CD4-positive, alpha-beta memory T cell (primary cell): Measurements from ENCODE around the gene DIP2B. TPM values are rescaled to one million over a fixed set of nuclear protein-coding genes. Genes with fewer than 3 reads are reported as not detected.
A peak's percentile ranks its signal among the peaks of the same experiment; 100 is the strongest.

Source experiments
- CTCF ChIA-PET: fragments of 350-600 bp; sonication (Branson Sonifier 250); formaldehyde crosslinking; loops from one replicate; lab custom pipeline; 2021; ENCODE audit warnings: inconsistent platforms; ENCODE audit not compliant: partially characterized antibody; lab: Charles Lee
- POLR2A ChIA-PET: fragments of 350-600 bp; sonication (Branson Sonifier 250); formaldehyde crosslinking; loops from one replicate; lab custom pipeline; 2021; ENCODE audit not compliant: partially characterized antibody; lab: Charles Lee
- DNase-seq, 5 donors: peaks; one replicate each; pipeline versions ENCODE4 v3.0.0 to v3.0.0-alpha.2; 2020 to 2022; ENCODE audit warnings: mixed read lengths in 1 of 5
- H3K27ac ChIP-seq: one replicate; pipeline ENCODE4 v1.7.0; 2013; ENCODE audit warnings: low read depth, low read length
- H3K27me3 ChIP-seq: 2 replicates; pipeline ENCODE4 v1.7.0; 2013; ENCODE audit warnings: mild to moderate bottlenecking, low read length, moderate library complexity; ENCODE audit not compliant: insufficient read depth
- H3K36me3 ChIP-seq: 2 replicates; pipeline ENCODE4 v1.7.0; 2013; ENCODE audit warnings: mild to moderate bottlenecking, low read length, moderate library complexity; ENCODE audit not compliant: insufficient read depth
- H3K4me1 ChIP-seq: 2 replicates; pipeline ENCODE4 v1.7.0; 2013; ENCODE audit warnings: mild to moderate bottlenecking, low read length, moderate library complexity; ENCODE audit not compliant: insufficient read depth
- H3K4me3 ChIP-seq, 2 donors: one replicate each; pipeline ENCODE4 v1.7.0; 2013; ENCODE audit warnings: low read length in 2 of 2, mild to moderate bottlenecking in 1 of 2
- H3K9me3 ChIP-seq, 2 donors: one replicate each; pipeline ENCODE4 v1.7.0; 2013; ENCODE audit warnings: low read length in 2 of 2, control low read depth in 1 of 2; ENCODE audit not compliant: control insufficient read depth in 1 of 2
- H3K27ac Mint-ChIP-seq, 7 donors: one replicate each; pipeline ENCODE4 v1.8.0; 2020 to 2021; ENCODE audit warnings: mixed read lengths in 7 of 7, mild to moderate bottlenecking in 6 of 7, inconsistent platforms in 3 of 7, moderate library complexity in 3 of 7
- H3K27me3 Mint-ChIP-seq, 2 donors: one replicate each; pipeline ENCODE4 v1.8.0; 2020 to 2021; ENCODE audit warnings: mixed read lengths in 2 of 2
- H3K36me3 Mint-ChIP-seq, 2 donors: one replicate each; pipeline ENCODE4 v1.8.0; 2020 to 2021; ENCODE audit warnings: mixed read lengths in 2 of 2, inconsistent platforms in 1 of 2, mild to moderate bottlenecking in 1 of 2
- H3K4me1 Mint-ChIP-seq, 4 donors: one replicate each; pipeline ENCODE4 v1.8.0; 2020 to 2021; ENCODE audit warnings: mixed read lengths in 4 of 4, mild to moderate bottlenecking in 1 of 4
- H3K4me3 Mint-ChIP-seq, 8 donors: one replicate each; pipeline ENCODE4 v1.8.0; 2020 to 2021; ENCODE audit warnings: mixed read lengths in 8 of 8, mild to moderate bottlenecking in 7 of 8, moderate library complexity in 6 of 8, inconsistent platforms in 3 of 8
- H3K9me3 Mint-ChIP-seq, 8 donors: one replicate each; pipeline ENCODE4 v1.8.0; 2020 to 2021; ENCODE audit warnings: mixed read lengths in 8 of 8, mild to moderate bottlenecking in 5 of 8, inconsistent platforms in 3 of 8, moderate library complexity in 1 of 8
- intact Hi-C: fragments of 100-400 bp; cut with micrococcal nuclease; formaldehyde crosslinking; loops from one replicate; pipeline ENCODE4 v1.15.1; 2023
- polyA plus RNA-seq, 2 donors: library from polyadenylated mRNA; unstranded; fragments of 300-500 nt; fragmentation: Illumina TruSeq; gene quantifications; one replicate each; pipeline ENCODE4 v1.2.3, GENCODE V29; 2021
- total RNA-seq, 2 experiments: library from RNA; stranded (reverse); gene quantifications; one replicate each; pipeline ENCODE4 v1.2.3, GENCODE V29; 2021

DIP2B gene
- total and polyA plus RNA-seq, 4 experiments from 2014 or later, result 3.8 to 29.1 (median 20.0) TPM

DNA sequence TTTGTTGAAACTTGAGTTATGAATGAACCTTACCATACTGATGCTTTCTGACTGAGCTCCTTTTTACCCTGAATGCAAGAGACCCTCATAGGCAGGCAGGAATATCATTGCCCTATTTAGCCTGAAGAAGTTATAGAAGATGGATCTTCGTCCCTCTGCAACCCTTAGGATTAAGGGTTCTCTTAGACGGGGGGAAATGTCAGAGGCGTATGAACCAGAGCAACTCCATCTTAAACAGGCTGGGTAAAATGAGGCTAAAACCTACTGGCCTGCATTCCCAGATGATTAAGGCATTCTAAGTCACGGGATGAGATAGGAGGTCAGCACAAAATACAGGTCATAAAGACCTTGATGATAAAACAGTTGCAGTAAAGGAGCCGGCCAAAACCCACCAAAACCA is 266.6 kb downstream of the DIP2B start:
- H3K4me1 Mint-ChIP-seq, result peaks cover 21 to 36% (median 26%) of the 10 kb centered on the region in 4 donors
- POLR2A ChIA-PET, result no interaction called here

DNA sequence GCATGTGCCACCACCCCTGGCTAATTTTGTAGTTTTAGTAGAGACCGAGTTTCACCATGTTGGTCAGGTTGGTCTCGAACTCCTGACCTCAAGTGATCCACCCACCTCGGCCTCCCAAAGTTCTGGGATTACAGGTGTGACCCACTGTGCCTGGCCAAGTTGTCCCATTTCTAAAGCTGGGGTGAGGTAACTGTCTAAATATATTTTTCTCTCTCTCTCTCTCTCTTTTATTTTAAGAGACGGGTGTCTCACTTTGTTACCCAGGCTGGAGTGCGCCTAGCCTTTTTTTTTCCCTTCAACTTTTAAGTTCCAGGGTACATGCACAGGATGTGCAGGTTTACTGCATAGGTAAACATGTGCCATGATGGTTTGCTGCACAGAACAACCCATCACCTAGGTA is 267.7 kb downstream of the DIP2B start:
- Mint-ChIP-seq H3K9me3 (no peaks in the 10 kb centered on the region), H3K27ac (no peak overlapping the region), H3K27me3 (no peaks in the 10 kb centered on the region), H3K36me3 (peaks cover 23 to 25% of the 10 kb centered on the region in 2 donors), H3K4me1 (peaks cover 22 to 36% (median 28%) of the 10 kb centered on the region in 4 donors), H3K4me3 (no peak overlapping the region)
- no peak for DNase-seq
- intact Hi-C loops, result no loop called here
- Histone ChIP-seq H3K4me1 (peaks cover 13% of the 10 kb centered on the region), H3K27me3 (no peaks in the 10 kb centered on the region), H3K27ac (no peak overlapping the region), H3K4me3 (no peak overlapping the region), H3K9me3 (no peaks in the 10 kb centered on the region), H3K36me3 (peaks cover 3% of the 10 kb centered on the region)
- POLR2A ChIA-PET, result no interaction called here
- CTCF ChIA-PET, result no interaction called here

More for the DNA sequence above, 266.6 kb downstream of the DIP2B start:
- intact Hi-C loops, result no loop called here
- Histone ChIP-seq H3K4me3 (no peak overlapping the region), H3K9me3 (no peaks in the 10 kb centered on the region), H3K27ac (no peak overlapping the region), H3K36me3 (peaks cover 3% of the 10 kb centered on the region), H3K27me3 (no peaks in the 10 kb centered on the region), H3K4me1 (peaks cover 13% of the 10 kb centered on the region)
- Mint-ChIP-seq H3K27ac (peak overlapping the region in 1 of 7 donors; percentile 70), H3K9me3 (no peaks in the 10 kb centered on the region), H3K36me3 (peaks cover 23 to 24% of the 10 kb centered on the region in 2 donors), H3K27me3 (no peaks in the 10 kb centered on the region), H3K4me3 (no peak overlapping the region)
- CTCF ChIA-PET, result no interaction called here
- no peak for DNase-seq

DNA sequence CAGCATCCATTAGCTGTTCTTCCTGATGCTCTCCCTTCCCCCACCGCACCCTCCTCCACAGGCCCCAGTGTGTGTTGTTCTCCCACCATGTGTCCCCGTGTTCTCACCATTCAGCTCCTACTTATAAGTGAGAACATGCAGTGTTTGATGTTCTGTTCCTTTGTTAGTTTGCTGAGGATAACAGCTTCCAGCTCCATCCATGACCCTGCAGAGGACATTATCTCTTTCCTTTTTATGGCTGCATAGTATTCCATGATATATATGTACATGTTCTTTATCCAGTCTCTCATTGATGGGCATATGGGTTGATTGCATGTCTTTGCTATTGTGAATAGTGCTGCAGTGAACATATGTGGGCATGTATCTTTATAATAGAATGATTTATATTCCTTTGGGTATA is 268.1 kb downstream of the DIP2B start:
- no peak overlapping the region for H3K4me3 ChIP-seq
- Mint-ChIP-seq H3K27me3 (no peaks in the 10 kb centered on the region), H3K4me1 (peaks cover 22 to 37% (median 29%) of the 10 kb centered on the region in 4 donors), H3K36me3 (peaks cover 23 to 25% of the 10 kb centered on the region in 2 donors), H3K9me3 (no peaks in the 10 kb centered on the region), H3K4me3 (peak overlapping the region in 1 of 8 donors; percentile 21), H3K27ac (peak overlapping the region in 1 of 7 donors; percentile 65)
- POLR2A ChIA-PET, result interaction anchor here (1.3 kb wide), 1 partner anchor 8 kb away, joined by 4 read pairs; no protein-coding TSS in a partner anchor
- H3K27ac ChIP-seq, result no peak overlapping the region
- CTCF ChIA-PET, result no interaction called here
- H3K9me3 ChIP-seq, result no peaks in the 10 kb centered on the region
- intact Hi-C loops, result no loop called here
- H3K27me3 ChIP-seq, result no peaks in the 10 kb centered on the region
- peaks cover 3% of the 10 kb centered on the region for H3K36me3 ChIP-seq
- DNase-seq, result no peak
- peaks cover 12% of the 10 kb centered on the region for H3K4me1 ChIP-seq

DNA sequence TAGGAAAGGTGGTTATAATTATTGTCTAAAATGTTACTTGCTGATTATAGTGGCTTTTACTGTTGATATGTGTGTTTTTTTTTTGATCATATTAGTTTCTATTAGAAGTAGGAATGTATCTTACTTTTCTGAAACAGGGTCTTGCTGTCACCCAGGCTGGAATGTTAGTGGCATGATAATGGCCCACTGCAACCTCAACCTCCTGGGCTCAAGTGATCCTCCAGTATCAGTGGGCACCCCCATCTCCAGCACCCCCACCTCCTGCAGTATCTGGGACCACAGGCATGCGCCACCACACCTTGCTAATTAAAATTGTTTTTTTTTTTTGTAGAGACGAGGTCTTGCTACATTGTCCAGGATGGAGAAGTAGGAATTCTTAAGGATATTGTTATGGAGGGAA is 270.5 kb downstream of the DIP2B start:
- Histone ChIP-seq H3K9me3 (no peaks in the 10 kb centered on the region), H3K27ac (no peak overlapping the region), H3K36me3 (peaks cover 3% of the 10 kb centered on the region), H3K4me1 (peaks cover 9% of the 10 kb centered on the region), H3K4me3 (no peak overlapping the region), H3K27me3 (no peaks in the 10 kb centered on the region)
- intact Hi-C loops, result no loop called here
- ChIA-PET POLR2A (no interaction called here), CTCF (interaction anchor here (1.1 to 2.1 kb wide), 2 partner anchors 10 to 44 kb away, joined by 3 to 19 read pairs; no protein-coding TSS in a partner anchor)
- DNase-seq, result no peak
- Mint-ChIP-seq H3K9me3 (no peaks in the 10 kb centered on the region), H3K4me3 (peak overlapping the region in 1 of 8 donors; percentile 50), H3K36me3 (peaks cover 23 to 28% of the 10 kb centered on the region in 2 donors), H3K27me3 (no peaks in the 10 kb centered on the region), H3K4me1 (peaks cover 23 to 38% (median 32%) of the 10 kb centered on the region in 4 donors), H3K27ac (peak overlapping the region in 1 of 7 donors; percentile 24)

DNA sequence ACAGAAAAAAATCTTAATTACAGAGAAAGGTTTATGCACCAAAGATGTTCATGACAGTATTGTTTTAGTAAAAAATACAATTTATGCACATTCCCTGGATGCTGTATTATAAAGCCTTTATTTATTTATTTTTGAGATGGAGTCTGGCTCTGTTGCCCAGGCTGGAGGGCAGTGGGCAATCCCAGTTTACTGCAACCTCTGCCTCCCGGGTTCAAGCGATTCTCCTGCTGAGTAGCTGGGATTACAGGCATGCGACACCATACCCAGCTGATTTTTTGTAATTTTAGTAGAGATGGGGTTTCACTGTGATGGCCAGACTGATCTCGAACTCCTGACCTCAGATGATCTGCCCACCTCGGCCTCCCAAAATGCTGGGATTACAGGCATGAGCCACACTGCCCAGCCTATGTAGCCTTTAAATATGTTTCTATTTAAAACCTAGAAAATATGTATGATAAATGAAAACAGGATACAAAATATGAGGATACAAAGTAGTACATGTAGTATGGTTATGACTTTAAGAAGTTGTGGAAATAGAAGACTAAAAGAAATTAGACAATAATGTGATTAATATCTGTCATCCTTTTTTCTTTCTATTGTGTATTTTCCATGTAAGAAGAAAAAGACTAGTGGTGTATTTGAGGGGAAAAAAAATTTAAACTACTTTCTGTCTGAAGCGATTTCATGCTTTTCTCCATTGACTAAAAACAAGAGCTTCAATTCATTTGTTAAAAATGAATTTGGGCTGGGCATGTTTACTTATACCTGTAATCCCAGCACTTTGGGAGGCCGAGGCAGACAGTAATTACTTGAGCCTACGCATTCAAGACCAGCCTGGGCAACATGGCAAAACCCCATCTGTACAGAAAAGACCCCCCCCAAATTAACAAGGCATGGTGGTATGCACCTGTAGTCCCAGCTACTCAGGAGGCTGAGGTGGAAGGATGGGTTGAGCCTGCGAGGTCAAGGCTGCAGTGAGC is 272.3 kb downstream of the DIP2B start:
- peaks cover 21 to 38% (median 32%) of the 10 kb centered on the region in 4 donors for H3K4me1 Mint-ChIP-seq
- ChIA-PET POLR2A (interaction anchor here (1.5 kb wide), 1 partner anchor 13 kb away, joined by 11 read pairs; the partner anchor contains the start of gene ATF1), CTCF (interaction anchor here (2.3 kb wide), 1 partner anchor 13 kb away, joined by 11 read pairs; the partner anchor contains the start of gene ATF1)
- peak overlapping the region in 3 of 7 donors; percentile 30 to 72 (median 70) for H3K27ac Mint-ChIP-seq
- H3K4me1 ChIP-seq, result peaks cover 9% of the 10 kb centered on the region
- no peak overlapping the region for H3K27ac ChIP-seq
- H3K4me3 ChIP-seq, result no peak overlapping the region
- peaks cover 12% of the 10 kb centered on the region for H3K36me3 ChIP-seq
- H3K27me3 Mint-ChIP-seq, result no peaks in the 10 kb centered on the region
- no peak for DNase-seq
- H3K4me3 Mint-ChIP-seq, result peak overlapping the region in 1 of 8 donors; percentile 38
- peaks cover 18 to 25% of the 10 kb centered on the region in 2 donors for H3K36me3 Mint-ChIP-seq
- intact Hi-C loops, result no loop called here
- no peaks in the 10 kb centered on the region for H3K9me3 Mint-ChIP-seq
- no peaks in the 10 kb centered on the region for H3K9me3 ChIP-seq
- no peaks in the 10 kb centered on the region for H3K27me3 ChIP-seq

DNA sequence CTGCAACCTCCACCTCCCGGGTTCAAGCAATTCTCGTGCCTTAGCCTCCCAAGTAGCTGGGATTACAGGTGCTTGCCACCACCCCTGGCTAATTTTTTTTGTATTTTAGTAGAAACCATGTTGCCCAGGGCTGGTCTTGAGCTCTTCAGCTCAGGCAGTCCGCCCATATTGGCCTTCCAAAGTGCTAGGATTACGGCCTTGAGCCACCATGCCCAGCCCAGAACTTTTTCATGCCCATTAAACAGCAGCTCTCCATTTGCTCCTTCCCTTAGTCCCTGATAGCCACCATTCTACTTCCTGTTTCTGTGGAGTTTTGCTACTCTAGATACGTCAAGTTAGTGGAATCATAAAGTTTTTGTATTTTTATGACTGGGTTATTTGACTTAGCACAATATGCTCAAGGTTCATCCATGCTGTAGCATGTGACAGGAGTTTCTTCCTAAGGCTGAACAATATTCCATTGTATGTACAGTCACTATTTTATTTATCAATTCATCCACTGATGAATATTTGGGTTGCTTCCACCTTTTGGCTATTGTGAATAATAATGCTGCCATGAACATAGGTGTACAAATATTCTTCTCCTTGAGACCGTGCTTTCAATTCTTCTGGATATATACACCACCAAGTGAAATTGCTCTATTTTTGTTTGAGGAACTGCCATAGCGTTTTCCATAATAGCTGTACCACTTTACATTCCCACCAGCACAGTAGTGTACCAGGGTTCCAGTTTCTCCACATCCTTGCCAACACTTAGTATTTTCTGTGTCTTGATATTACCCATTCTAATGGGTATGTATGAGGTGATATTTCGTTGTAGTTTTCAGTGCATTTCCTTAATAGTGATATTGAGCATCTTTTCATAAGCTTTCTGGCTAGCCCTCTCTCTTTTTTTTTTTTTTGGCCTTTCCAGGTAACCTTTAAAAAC is 274.1 kb downstream of the DIP2B start:
- Histone ChIP-seq H3K27ac (no peak overlapping the region), H3K4me3 (no peak overlapping the region), H3K9me3 (no peaks in the 10 kb centered on the region), H3K27me3 (no peaks in the 10 kb centered on the region), H3K36me3 (peaks cover 10% of the 10 kb centered on the region), H3K4me1 (peaks cover 6% of the 10 kb centered on the region)
- ChIA-PET CTCF (interaction anchor here (1.3 to 2.3 kb wide), 2 partner anchors 14 to 15 kb away, joined by 5 to 11 read pairs; partner anchors contain the start of gene ATF1), POLR2A (no interaction called here)
- DNase-seq, result no peak
- intact Hi-C loops, result no loop called here
- Mint-ChIP-seq H3K4me3 (no peak overlapping the region), H3K36me3 (peaks cover 5 to 14% of the 10 kb centered on the region in 2 donors), H3K27me3 (no peaks in the 10 kb centered on the region), H3K9me3 (no peaks in the 10 kb centered on the region), H3K4me1 (peaks cover 15 to 25% (median 19%) of the 10 kb centered on the region in 4 donors), H3K27ac (peak overlapping the region in 2 of 7 donors; percentile 17 to 22)
